H1 (cell line): ENCODE data around the gene TP53RK. TPM values are rescaled to one million over a fixed set of nuclear protein-coding genes. Genes with fewer than 3 reads are reported as not detected.

Experiments
- CREB1 ChIP-seq: IDR thresholded peaks from 2 replicates; pipeline ENCODE4 v1.6.1; 2012; ENCODE audit warnings: inconsistent platforms
- EZH2 ChIP-seq: fragments of 200-600 bp; sonication (generic); IDR thresholded peaks from 2 replicates; pipeline ENCODE4 v1.7.1; 2012; ENCODE audit warnings: low read depth, mild to moderate bottlenecking, moderate library complexity, low read length, inconsistent platforms; ENCODE audit not compliant: severe bottlenecking
- MAX ChIP-seq: IDR thresholded peaks from 2 replicates; pipeline ENCODE4 v1.6.1; 2012; ENCODE audit warnings: inconsistent platforms
- NANOG ChIP-seq: IDR thresholded peaks from 2 replicates; pipeline ENCODE4 v1.6.1; 2011; ENCODE audit warnings: low read length, low read depth, mild to moderate bottlenecking, inconsistent platforms; ENCODE audit not compliant: insufficient read depth, poor library complexity, severe bottlenecking
- RAD21 ChIP-seq, 2 experiments: IDR thresholded peaks in 1 of 2; conservative IDR thresholded peaks in 1 of 2; 2 replicates each; pipeline ENCODE4 v1.6.1; 2011; ENCODE audit warnings: low read depth in 2 of 2, low read length in 2 of 2, improper control_type of control experiment in 1 of 2, inconsistent platforms in 1 of 2, mild to moderate bottlenecking in 1 of 2, moderate library complexity in 1 of 2
- polyA plus RNA-seq, 7 experiments: library from polyadenylated mRNA; depleted of rRNA in 3 of 7; stranded (reverse) in 5 of 7; unstranded in 2 of 7; fragments of >200 nt in 5 of 7; fragments of 200-250 nt in 2 of 7; gene quantifications; 1 replicate in 5 of 7; 2 replicates in 1 of 7; 4 replicates in 1 of 7; pipeline versions ENCODE4 v1.2.1 to v1.2.3, GENCODE V29; 2011 to 2013; ENCODE audit warnings: missing spikeins in 2 of 7, mixed read lengths in 2 of 7
- total RNA-seq: library from RNA; stranded (reverse); fragmentation: NEBNext Ultra II Directional; extraction: Animal tissue kit (Norgen Biotek cat#: 25700); gene quantifications from 2 replicates; pipeline ENCODE4 v1.2.1, GENCODE V29; 2021

Gene TP53RK
- total and polyA plus RNA-seq, 2 of the 8 experiments (the other 6 are each of a cell fraction or from before 2014, with no cell fraction given): 8.5 to 16.3 TPM

GRCh38 chr20:46690219-46691106 is 1.2 kb upstream of the TP53RK start (continued):
- TF ChIP-seq EZH2 (no peak), NANOG (no peak), MAX (no peak), CREB1 (no peak), RAD21 (IDR thresholded peaks at IDR 0.05 in 1 of 2, conservative IDR thresholded peaks at IDR 0.05 in 1 of 2; ENCODE audit: low read depth in 2 of 2, low read length in 2 of 2) (no peak)
